Hepatocyte (in vitro differentiated cells): ENCODE data around the gene ETV6. TPM values are rescaled to one million over a fixed set of nuclear protein-coding genes. Genes with fewer than 3 reads are reported as not detected.

ENCODE experiments used
- DNase-seq: peaks from one replicate; pipeline ENCODE4 v3.0.0-alpha.2; 2016; ENCODE audit warnings: low spot score
- H2AFZ ChIP-seq: fragments of 200-600 bp; sonication (generic); 2 replicates; pipeline ENCODE4 v1.6.0; 2016; ENCODE audit warnings: antibody characterized with exemption, mild to moderate bottlenecking
- H3K27ac ChIP-seq: fragments of 200-600 bp; sonication (generic); 2 replicates; pipeline ENCODE4 v1.5.1; 2016; ENCODE audit warnings: mild to moderate bottlenecking
- H3K27me3 ChIP-seq: fragments of 200-600 bp; sonication (generic); 2 replicates; pipeline ENCODE4 v1.6.1; 2016
- H3K36me3 ChIP-seq: fragments of 200-600 bp; sonication (generic); replicated peaks from 2 replicates; pipeline ENCODE4 v1.5.1; 2016; ENCODE audit warnings: low read depth; ENCODE audit not compliant: insufficient read depth
- H3K4me1 ChIP-seq: fragments of 200-600 bp; sonication (generic); 2 replicates; pipeline ENCODE4 v1.5.1; 2016; ENCODE audit warnings: mild to moderate bottlenecking, moderate library complexity; ENCODE audit not compliant: insufficient read depth
- H3K4me2 ChIP-seq: fragments of 200-600 bp; sonication (generic); 2 replicates; pipeline ENCODE4 v1.6.0; 2016
- H3K4me3 ChIP-seq: fragments of 200-600 bp; sonication (generic); 2 replicates; pipeline ENCODE4 v1.5.1; 2016; ENCODE audit warnings: mild to moderate bottlenecking
- H3K79me2 ChIP-seq: fragments of 200-600 bp; sonication (generic); 2 replicates; pipeline ENCODE4 v1.6.0; 2017; ENCODE audit warnings: mild to moderate bottlenecking
- H3K9me2 ChIP-seq: fragments of 200-600 bp; sonication (generic); replicated peaks from 2 replicates; pipeline ENCODE4 v1.6.0; 2017; ENCODE audit warnings: mild to moderate bottlenecking; ENCODE audit not compliant: insufficient read depth
- H3K9me3 ChIP-seq: fragments of 200-600 bp; sonication (generic); 2 replicates; pipeline ENCODE4 v1.5.1; 2016; ENCODE audit warnings: low read depth, mild to moderate bottlenecking
- H4K20me1 ChIP-seq: fragments of 200-600 bp; sonication (generic); 2 replicates; pipeline ENCODE4 v1.6.0; 2016; ENCODE audit warnings: mild to moderate bottlenecking; ENCODE audit not compliant: insufficient read depth, poor library complexity, severe bottlenecking
- CTCF ChIP-seq: fragments of 200-600 bp; sonication (generic); IDR thresholded peaks from 2 replicates; pipeline ENCODE4 v1.5.1; 2016; ENCODE audit warnings: antibody characterized with exemption, mild to moderate bottlenecking; ENCODE audit not compliant: poor library complexity
- EZH2 ChIP-seq: fragments of 200-600 bp; sonication (generic); IDR thresholded peaks from 2 replicates; pipeline ENCODE4 v1.6.1; 2016; ENCODE audit warnings: antibody characterized with exemption, mild to moderate bottlenecking, borderline replicate concordance
- EZH2phosphoT487 ChIP-seq: fragments of 200-600 bp; sonication (generic); IDR thresholded peaks from one replicate; pipeline ENCODE4 v1.6.1; 2018; ENCODE audit warnings: antibody characterized with exemption, mild to moderate bottlenecking, low read depth, moderate library complexity; ENCODE audit not compliant: unreplicated experiment, severe bottlenecking
- WGBS: methylation state at CpG from one replicate; pipeline ENCODE4 v1.1.6; 2016; ENCODE audit warnings: low lambda C conversion rate; ENCODE audit errors: missing lambda C conversion rate; 5-methylcytosine and 5-hydroxymethylcytosine counted together
- polyA plus RNA-seq: library from polyadenylated mRNA; unstranded; fragments of >200 nt; fragmentation: Nextera tagmentation; extraction: Ambion mirVana; gene quantifications from 2 replicates; pipeline ENCODE4 v1.2.1, GENCODE V29; 2016
- total RNA-seq: library from RNA; depleted of rRNA; stranded (reverse); fragments of >200 nt; gene quantifications from 2 replicates; pipeline ENCODE4 v1.2.3, GENCODE V29; 2014

ETV6 gene
- total and polyA plus RNA-seq, 2 experiments from 2014 or later: 8.0 to 9.7 TPM

- H3K79me2 ChIP-seq: peaks cover 10% of the 10 kb centered on the region
These were observed 188.9 kb downstream of the ETV6 start for GRCh38 chr12:11838403-11838802.

GRCh38 chr12:11839091-11839641 lies 189.7 kb downstream of the ETV6 start:
- Histone ChIP-seq H3K4me1 (peaks cover 3% of the 10 kb centered on the region), H3K79me2 (peaks cover 10% of the 10 kb centered on the region), H3K4me2 (no peak overlapping the region), H3K9me3 (no peaks in the 10 kb centered on the region), H3K4me3 (no peak overlapping the region), H3K27me3 (no peaks in the 10 kb centered on the region), H4K20me1 (no peaks in the 10 kb centered on the region), H3K36me3 (no peaks in the 10 kb centered on the region), H3K27ac (no peak overlapping the region), H2AFZ (no peak overlapping the region), H3K9me2 (no peaks in the 10 kb centered on the region)
- WGBS: 94% methylated on average over 8 of the region's 8 CpGs
- TF ChIP-seq EZH2 (no peak), EZH2phosphoT487 (no peak), CTCF (no peak)
- no peak for DNase-seq

More at GRCh38 chr12:11838403-11838802, 188.9 kb downstream of the ETV6 start:
- Histone ChIP-seq H3K4me2 (no peak overlapping the region), H3K27ac (no peak overlapping the region), H4K20me1 (no peaks in the 10 kb centered on the region), H3K4me1 (peaks cover 5% of the 10 kb centered on the region), H3K27me3 (no peaks in the 10 kb centered on the region), H3K36me3 (no peaks in the 10 kb centered on the region), H3K9me3 (no peaks in the 10 kb centered on the region), H2AFZ (no peak overlapping the region), H3K9me2 (no peaks in the 10 kb centered on the region), H3K4me3 (no peak overlapping the region)
- DNase-seq: no peak
- 98% methylated on average over 2 of the region's 2 CpGs for WGBS
- TF ChIP-seq CTCF: no peak
- no peak for TF ChIP-seq EZH2phosphoT487
- no peak for TF ChIP-seq EZH2

DNA sequence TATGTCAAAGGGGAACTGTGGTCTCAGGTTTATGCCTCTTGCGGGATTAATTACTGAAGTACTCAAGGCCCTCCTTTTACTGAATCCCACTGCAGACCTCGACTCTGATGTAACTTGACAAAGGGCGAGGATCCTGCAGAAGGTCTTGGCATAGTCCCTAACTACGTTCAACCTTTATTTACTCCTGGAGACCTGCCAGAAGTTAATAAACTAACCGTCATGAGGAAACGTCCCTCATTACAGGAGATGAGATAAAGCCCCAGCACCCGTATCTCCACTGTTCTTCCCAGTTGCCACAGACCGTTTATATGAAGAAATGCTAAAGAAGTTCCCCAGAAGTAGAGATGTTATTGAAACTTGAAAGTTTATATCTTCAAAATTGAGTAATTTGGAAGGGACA lies 190.9 kb downstream of the ETV6 start:
- no peak overlapping the region for H3K27ac ChIP-seq
- no peaks in the 10 kb centered on the region for H3K9me2 ChIP-seq
- no peak for TF ChIP-seq EZH2
- TF ChIP-seq EZH2phosphoT487: no peak
- no peak for TF ChIP-seq CTCF
- no peaks in the 10 kb centered on the region for H3K4me1 ChIP-seq
- no peak overlapping the region for H3K4me3 ChIP-seq
- H3K9me3 ChIP-seq: no peaks in the 10 kb centered on the region
- H4K20me1 ChIP-seq: no peaks in the 10 kb centered on the region
- WGBS: 60% methylated on average over 8 of the region's 8 CpGs
- no peaks in the 10 kb centered on the region for H3K36me3 ChIP-seq
- H3K79me2 ChIP-seq: peaks cover 8% of the 10 kb centered on the region
- no peak overlapping the region for H3K4me2 ChIP-seq
- H3K27me3 ChIP-seq: no peaks in the 10 kb centered on the region
- H2AFZ ChIP-seq: no peak overlapping the region
- no peak for DNase-seq
